Effector memory CD8-positive, alpha-beta T cell (primary cell): ENCODE results near the gene TOX3.

ENCODE experiments used
- ATAC-seq: fragments of 150-1000 bp; cut with Tn5 transposase; replicated peaks from 2 replicates; pipeline ENCODE4 v1.10.0; 2021; ENCODE audit warnings: mild to moderate bottlenecking, moderate library complexity
- DNase-seq, 3 experiments: peaks; one replicate each; pipeline ENCODE4 v3.0.0; 2021
- H3K27ac Mint-ChIP-seq, 2 donors: one replicate each; pipeline ENCODE4 v1.8.0; 2022; ENCODE audit warnings: mild to moderate bottlenecking in 2 of 2, mixed read lengths in 2 of 2, moderate library complexity in 2 of 2
- H3K27me3 Mint-ChIP-seq, 2 donors: one replicate each; pipeline ENCODE4 v1.8.0; 2022; ENCODE audit warnings: mixed read lengths in 2 of 2
- H3K36me3 Mint-ChIP-seq: one replicate; pipeline ENCODE4 v1.8.0; 2022; ENCODE audit warnings: mild to moderate bottlenecking, moderate library complexity, mixed read lengths; ENCODE audit not compliant: insufficient read depth
- H3K4me1 Mint-ChIP-seq, 2 donors: one replicate each; pipeline ENCODE4 v1.8.0; 2022; ENCODE audit warnings: low read depth in 2 of 2, mixed read lengths in 2 of 2
- H3K4me3 Mint-ChIP-seq, 2 donors: one replicate each; pipeline ENCODE4 v1.8.0; 2022; ENCODE audit warnings: mild to moderate bottlenecking in 2 of 2, mixed read lengths in 2 of 2, moderate library complexity in 2 of 2
- H3K9me3 Mint-ChIP-seq, 2 donors: one replicate each; pipeline ENCODE4 v1.8.0; 2022; ENCODE audit warnings: mixed read lengths in 2 of 2

Gene TOX3

GRCh38 chr16:52573365-52574299 lies 26.7 kb upstream of the TOX3 start:
- no peak overlapping the region for H3K4me3 Mint-ChIP-seq
- DNase-seq = no peak
- H3K4me1 Mint-ChIP-seq = no peaks in the 10 kb centered on the region
- no peak for ATAC-seq
- H3K27me3 Mint-ChIP-seq = no peaks in the 10 kb centered on the region
- peaks cover 6 to 26% of the 10 kb centered on the region in 2 donors for H3K9me3 Mint-ChIP-seq
- no peaks in the 10 kb centered on the region for H3K36me3 Mint-ChIP-seq
- no peak overlapping the region for H3K27ac Mint-ChIP-seq

DNA sequence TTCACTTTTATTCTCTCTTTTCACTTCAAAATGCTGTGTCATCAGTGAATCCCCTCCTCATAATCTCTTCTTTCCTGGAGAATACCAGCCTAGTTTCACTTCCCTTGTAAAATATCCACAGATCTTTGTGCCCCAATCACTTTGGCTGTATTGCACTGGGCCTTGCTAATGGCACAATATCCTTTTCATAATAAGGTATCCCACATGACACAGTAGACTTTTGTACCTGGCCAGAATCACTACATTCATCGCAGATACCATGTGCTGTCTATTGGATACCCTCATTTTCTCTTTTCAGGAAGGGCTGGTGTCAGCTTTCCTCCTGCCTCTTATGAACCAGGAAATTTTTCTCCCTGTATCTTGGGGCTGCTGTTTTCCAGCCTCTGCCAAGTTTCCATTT lies 25.7 kb upstream of the TOX3 start:
- H3K9me3 Mint-ChIP-seq = peaks cover 6 to 26% of the 10 kb centered on the region in 2 donors
- H3K27ac Mint-ChIP-seq = no peak overlapping the region
- H3K36me3 Mint-ChIP-seq = peaks cover 3% of the 10 kb centered on the region
- no peaks in the 10 kb centered on the region for H3K27me3 Mint-ChIP-seq
- no peaks in the 10 kb centered on the region for H3K4me1 Mint-ChIP-seq
- H3K4me3 Mint-ChIP-seq = no peak overlapping the region
- DNase-seq (no peak), ATAC-seq (no peak)

GRCh38 chr16:52570495-52571091 lies 23.6 kb upstream of the TOX3 start:
- H3K36me3 Mint-ChIP-seq = peaks cover 3% of the 10 kb centered on the region
- ATAC-seq = no peak
- peaks cover 8 to 32% of the 10 kb centered on the region in 2 donors for H3K9me3 Mint-ChIP-seq
- no peaks in the 10 kb centered on the region for H3K4me1 Mint-ChIP-seq
- H3K27ac Mint-ChIP-seq = no peak overlapping the region
- DNase-seq = no peak
- peaks cover 0 to 6% of the 10 kb centered on the region in 2 donors for H3K27me3 Mint-ChIP-seq
- no peak overlapping the region for H3K4me3 Mint-ChIP-seq

DNA sequence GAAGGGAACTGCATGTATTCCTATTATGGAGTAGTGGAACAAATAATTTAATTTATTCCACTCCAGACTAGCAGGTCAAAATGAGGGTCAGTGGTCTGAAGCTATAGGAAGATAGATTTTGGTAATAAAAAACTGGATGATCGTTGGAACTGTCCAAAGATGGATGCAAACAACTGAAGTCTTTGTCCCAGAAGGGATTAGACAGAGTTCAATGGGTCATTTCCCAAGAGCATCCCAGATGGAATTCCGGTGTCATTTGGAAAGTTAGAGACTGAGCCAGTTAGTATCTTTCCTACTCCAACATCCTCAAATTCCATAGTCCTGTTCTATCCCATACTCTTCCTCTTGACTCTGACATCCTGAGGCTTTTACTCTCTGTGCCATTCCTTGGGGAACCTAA lies 22.8 kb upstream of the TOX3 start:
- DNase-seq (no peak), ATAC-seq (no peak)
- H3K9me3 Mint-ChIP-seq = peaks cover 10 to 29% of the 10 kb centered on the region in 2 donors
- H3K36me3 Mint-ChIP-seq = peaks cover 3% of the 10 kb centered on the region
- H3K27me3 Mint-ChIP-seq = peaks cover 0 to 6% of the 10 kb centered on the region in 2 donors
- no peaks in the 10 kb centered on the region for H3K4me1 Mint-ChIP-seq
- H3K4me3 Mint-ChIP-seq = no peak overlapping the region
- no peak overlapping the region for H3K27ac Mint-ChIP-seq

- DNase-seq (no peak), ATAC-seq (no peak)
- H3K9me3 Mint-ChIP-seq = peaks cover 11 to 29% of the 10 kb centered on the region in 2 donors
- H3K4me3 Mint-ChIP-seq = no peak overlapping the region
- H3K36me3 Mint-ChIP-seq = peaks cover 3% of the 10 kb centered on the region
- H3K4me1 Mint-ChIP-seq = no peaks in the 10 kb centered on the region
- H3K27ac Mint-ChIP-seq = no peak overlapping the region
- peaks cover 0 to 6% of the 10 kb centered on the region in 2 donors for H3K27me3 Mint-ChIP-seq
Observed at GRCh38 chr16:52568983-52569690, 22.2 kb upstream of the TOX3 start.

- peaks cover 14 to 29% of the 10 kb centered on the region in 2 donors for H3K9me3 Mint-ChIP-seq
- H3K4me3 Mint-ChIP-seq = no peak overlapping the region
- ATAC-seq (no peak), DNase-seq (no peak)
- H3K36me3 Mint-ChIP-seq = peaks cover 3% of the 10 kb centered on the region
- H3K27me3 Mint-ChIP-seq = peaks cover 0 to 6% of the 10 kb centered on the region in 2 donors
- H3K27ac Mint-ChIP-seq = no peak overlapping the region
- no peaks in the 10 kb centered on the region for H3K4me1 Mint-ChIP-seq
Observed at GRCh38 chr16:52568495-52568894, 21.6 kb upstream of the TOX3 start.

DNA sequence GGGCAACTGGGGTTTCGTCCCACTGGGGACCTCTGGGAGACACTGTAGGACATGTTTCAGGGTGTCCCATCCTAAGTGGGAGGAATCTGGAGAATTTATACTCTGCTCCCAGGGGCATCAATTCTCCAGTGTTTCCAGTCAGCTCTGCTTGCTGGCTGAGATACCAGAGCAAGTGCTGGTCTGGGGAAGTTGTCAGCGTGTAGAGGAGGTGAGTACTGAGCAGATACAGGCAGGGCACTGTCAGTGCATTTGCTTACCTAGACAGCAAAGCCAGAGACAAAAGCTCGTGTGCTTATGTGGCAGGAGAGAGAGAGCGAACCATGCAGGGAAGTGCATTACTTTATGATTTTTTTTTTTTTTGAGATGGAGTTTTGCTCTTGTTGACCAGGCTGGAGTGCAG lies 20.2 kb upstream of the TOX3 start:
- DNase-seq = no peak
- no peak overlapping the region for H3K4me3 Mint-ChIP-seq
- ATAC-seq = no peak
- H3K27me3 Mint-ChIP-seq = peaks cover 0 to 6% of the 10 kb centered on the region in 2 donors
- H3K4me1 Mint-ChIP-seq = no peaks in the 10 kb centered on the region
- peaks cover 3% of the 10 kb centered on the region for H3K36me3 Mint-ChIP-seq
- H3K27ac Mint-ChIP-seq = no peak overlapping the region
- peaks cover 14 to 18% of the 10 kb centered on the region in 2 donors for H3K9me3 Mint-ChIP-seq

DNA sequence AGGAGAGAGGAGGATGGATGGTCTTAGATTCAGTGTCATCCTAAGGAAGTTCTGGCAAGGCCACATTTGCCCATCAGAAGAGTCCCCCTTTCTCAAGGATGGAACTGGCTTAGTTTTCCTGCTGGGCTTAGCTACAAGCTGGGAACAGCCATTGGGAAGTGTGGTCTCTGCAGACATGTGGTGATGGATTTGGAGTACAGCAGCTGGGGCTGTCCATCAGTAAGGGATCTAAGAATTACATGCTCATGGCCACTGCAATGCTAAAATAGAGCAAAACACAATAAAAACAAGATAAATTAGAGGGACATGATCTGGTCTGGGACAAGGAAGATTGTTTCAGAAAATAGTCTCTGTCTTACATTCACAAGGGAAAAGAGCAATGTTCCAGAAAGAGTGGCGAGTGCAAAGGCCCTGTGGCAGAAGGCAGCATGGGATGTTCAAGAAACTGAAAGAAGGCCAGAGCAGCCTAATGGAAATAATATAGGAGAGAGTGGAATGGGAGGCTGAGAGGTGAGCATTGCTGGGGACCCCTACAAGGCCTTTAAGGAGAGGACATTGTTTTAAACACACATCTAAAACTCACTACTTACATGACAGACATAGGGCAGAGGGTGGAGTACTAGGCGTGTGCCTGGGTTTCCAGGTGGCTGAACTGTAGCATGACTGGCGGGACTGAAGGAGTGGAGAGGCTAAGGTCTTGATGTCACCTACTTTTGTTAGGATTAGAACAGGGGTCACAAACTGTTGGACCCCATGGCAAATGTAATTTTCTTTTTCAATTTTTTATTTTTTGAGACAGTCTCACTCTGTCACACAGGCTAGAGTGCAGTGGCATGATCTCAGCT lies 17.0 kb upstream of the TOX3 start:
- no peak overlapping the region for H3K4me3 Mint-ChIP-seq
- no peak for DNase-seq

GRCh38 chr16:52562770-52563169 lies 15.8 kb upstream of the TOX3 start:
- no peak overlapping the region for H3K27ac Mint-ChIP-seq
- H3K36me3 Mint-ChIP-seq = peaks cover under 1% of the 10 kb centered on the region
- H3K4me3 Mint-ChIP-seq = no peak overlapping the region
- H3K9me3 Mint-ChIP-seq = peaks cover 8 to 10% of the 10 kb centered on the region in 2 donors
- H3K27me3 Mint-ChIP-seq = peaks cover 0 to 6% of the 10 kb centered on the region in 2 donors
- no peak for DNase-seq
- no peak for ATAC-seq
- no peaks in the 10 kb centered on the region for H3K4me1 Mint-ChIP-seq

More for the DNA sequence above, 17.0 kb upstream of the TOX3 start:
- no peak for ATAC-seq
- peaks cover 8 to 10% of the 10 kb centered on the region in 2 donors for H3K9me3 Mint-ChIP-seq
- peaks cover 3% of the 10 kb centered on the region for H3K36me3 Mint-ChIP-seq
- H3K27me3 Mint-ChIP-seq = peaks cover 0 to 6% of the 10 kb centered on the region in 2 donors
- no peak overlapping the region for H3K27ac Mint-ChIP-seq
- no peaks in the 10 kb centered on the region for H3K4me1 Mint-ChIP-seq

GRCh38 chr16:52561910-52562741 lies 15.2 kb upstream of the TOX3 start:
- Mint-ChIP-seq H3K9me3 (peaks cover 6 to 8% of the 10 kb centered on the region in 2 donors), H3K4me1 (no peaks in the 10 kb centered on the region), H3K27me3 (peaks cover 0 to 4% of the 10 kb centered on the region in 2 donors), H3K27ac (no peak overlapping the region), H3K4me3 (no peak overlapping the region), H3K36me3 (no peaks in the 10 kb centered on the region)
- ATAC-seq = no peak
- no peak for DNase-seq

DNA sequence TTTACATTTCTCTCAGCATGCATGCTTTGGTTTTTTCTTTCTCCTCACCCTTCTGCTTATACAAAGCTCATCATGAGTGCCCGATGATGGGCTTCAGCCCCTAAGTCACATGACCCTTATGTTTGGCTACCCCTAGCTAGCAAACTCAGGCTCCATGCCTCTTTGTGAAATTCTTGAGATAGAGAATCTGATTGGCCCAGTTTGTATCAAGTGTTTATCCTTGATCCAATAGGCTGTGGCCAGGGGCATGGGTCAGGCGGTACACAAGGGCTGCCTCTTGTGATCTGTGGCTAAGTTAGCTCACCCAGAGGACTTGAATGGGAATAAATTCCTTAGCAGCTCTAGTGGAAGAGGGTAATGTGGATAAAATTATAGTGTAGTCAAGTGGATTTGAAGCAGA lies 11.5 kb upstream of the TOX3 start:
- no peak overlapping the region for H3K4me3 Mint-ChIP-seq
- peaks cover 0 to 9% of the 10 kb centered on the region in 2 donors for H3K27me3 Mint-ChIP-seq
- H3K27ac Mint-ChIP-seq = no peak overlapping the region
- DNase-seq (no peak), ATAC-seq (no peak)
- no peaks in the 10 kb centered on the region for H3K36me3 Mint-ChIP-seq
- peaks cover 4 to 12% of the 10 kb centered on the region in 2 donors for H3K9me3 Mint-ChIP-seq
- no peaks in the 10 kb centered on the region for H3K4me1 Mint-ChIP-seq

- no peak for DNase-seq
- peaks cover 4 to 12% of the 10 kb centered on the region in 2 donors for H3K9me3 Mint-ChIP-seq
- H3K4me1 Mint-ChIP-seq = no peaks in the 10 kb centered on the region
- ATAC-seq = no peak
- H3K27me3 Mint-ChIP-seq = peaks cover 0 to 9% of the 10 kb centered on the region in 2 donors
- H3K4me3 Mint-ChIP-seq = no peak overlapping the region
- no peak overlapping the region for H3K27ac Mint-ChIP-seq
- H3K36me3 Mint-ChIP-seq = no peaks in the 10 kb centered on the region
Observed at GRCh38 chr16:52557236-52557635, 10.3 kb upstream of the TOX3 start.
